ENCODE results near the gene SH3RF1.

Gene SH3RF1

GRCh38 chr4:169058312-169058711 lies 212.4 kb downstream of the SH3RF1 start:
- DNase-seq: no peak

GRCh38 chr4:169054879-169055278 lies 215.9 kb downstream of the SH3RF1 start:
- no peak for DNase-seq

DNA sequence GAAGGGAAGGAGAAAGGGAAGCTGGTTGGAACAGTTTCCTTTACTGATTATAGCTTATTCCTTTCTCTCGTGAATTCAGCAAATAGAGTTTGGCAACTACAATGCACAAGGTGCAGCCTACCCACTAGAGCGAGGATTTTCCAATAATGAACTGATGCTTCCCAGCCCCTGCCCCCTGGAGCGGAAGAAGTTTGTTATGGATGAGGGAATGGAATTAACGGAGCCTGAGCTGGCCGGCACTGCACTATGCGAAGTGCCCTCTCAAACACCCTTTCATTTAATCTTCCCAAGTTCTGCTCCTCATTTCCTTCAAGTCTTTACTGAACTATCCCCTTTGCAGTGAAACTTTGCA lies 218.2 kb downstream of the SH3RF1 start:
- DNase-seq: no peak

GRCh38 chr4:169051761-169052593 lies 218.8 kb downstream of the SH3RF1 start:
- DNase-seq: no peak

- no peak for DNase-seq
Observed at GRCh38 chr4:169050881-169051760, 219.6 kb downstream of the SH3RF1 start.

DNA sequence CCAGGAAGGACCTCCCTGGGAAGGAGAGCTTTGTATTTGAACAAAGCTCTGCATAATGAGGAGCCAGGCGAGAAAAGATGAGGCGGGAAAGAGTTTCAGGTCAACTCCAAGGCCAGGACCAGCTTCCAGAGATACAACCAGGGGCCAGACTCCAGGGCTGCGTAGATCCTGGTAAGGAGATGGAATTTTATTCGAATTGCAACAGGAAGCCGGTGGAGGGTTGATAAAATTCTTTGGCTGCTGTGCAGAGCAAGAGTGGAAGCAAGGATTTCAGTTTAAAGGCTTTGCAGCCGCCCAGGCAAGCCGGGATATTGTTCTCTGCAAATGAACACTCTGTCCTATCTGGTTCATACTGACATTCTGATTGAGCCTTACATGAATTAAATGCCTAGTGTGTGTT lies 220.5 kb downstream of the SH3RF1 start:
- DNase-seq: no peak

DNA sequence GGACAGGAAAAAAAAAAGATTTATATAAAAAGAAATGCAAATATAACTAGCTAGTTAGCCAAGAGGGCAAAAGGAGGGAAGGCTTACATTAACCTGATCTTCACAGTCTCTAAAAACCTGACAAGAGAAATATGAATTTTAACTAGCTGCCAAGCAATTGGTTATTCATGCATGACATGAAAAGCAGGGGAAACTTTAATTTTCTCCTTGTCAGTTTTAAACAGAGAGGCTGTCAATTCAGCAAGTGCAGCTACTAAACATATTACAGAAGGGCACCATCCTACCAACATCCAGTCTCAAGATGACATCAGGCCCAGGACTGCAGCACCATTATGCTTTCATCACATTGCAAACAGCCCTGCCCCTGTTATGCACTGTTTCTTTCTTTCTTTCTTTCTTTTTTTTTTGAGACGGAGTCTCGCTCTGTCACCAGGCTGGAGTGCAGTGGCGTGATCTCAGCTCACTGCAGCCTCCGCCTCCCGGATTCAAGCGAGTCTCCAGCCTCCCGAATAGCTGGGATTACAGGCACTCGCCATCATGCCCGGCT lies 221.8 kb downstream of the SH3RF1 start:
- DNase-seq: no peak

DNA sequence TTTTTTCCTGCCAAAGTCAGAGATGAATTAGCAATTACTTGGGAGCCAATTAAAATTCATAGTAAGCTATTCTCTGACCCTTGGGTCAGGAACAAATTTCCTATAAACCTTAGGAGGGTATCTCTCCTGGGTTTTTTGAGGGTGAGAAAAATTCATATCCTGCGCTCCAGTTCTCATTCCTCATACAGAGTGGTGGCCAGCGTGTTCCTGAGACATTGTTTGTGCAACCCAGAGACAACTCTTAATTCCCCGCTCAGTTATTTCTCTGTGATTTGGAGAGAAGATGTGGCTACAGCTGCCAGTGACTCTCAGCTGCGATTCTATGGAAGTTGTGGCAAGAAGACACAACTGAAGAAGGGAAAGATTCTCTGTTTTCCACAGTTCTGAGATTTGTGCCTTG lies 222.8 kb downstream of the SH3RF1 start:
- DNase-seq: no peak

DNA sequence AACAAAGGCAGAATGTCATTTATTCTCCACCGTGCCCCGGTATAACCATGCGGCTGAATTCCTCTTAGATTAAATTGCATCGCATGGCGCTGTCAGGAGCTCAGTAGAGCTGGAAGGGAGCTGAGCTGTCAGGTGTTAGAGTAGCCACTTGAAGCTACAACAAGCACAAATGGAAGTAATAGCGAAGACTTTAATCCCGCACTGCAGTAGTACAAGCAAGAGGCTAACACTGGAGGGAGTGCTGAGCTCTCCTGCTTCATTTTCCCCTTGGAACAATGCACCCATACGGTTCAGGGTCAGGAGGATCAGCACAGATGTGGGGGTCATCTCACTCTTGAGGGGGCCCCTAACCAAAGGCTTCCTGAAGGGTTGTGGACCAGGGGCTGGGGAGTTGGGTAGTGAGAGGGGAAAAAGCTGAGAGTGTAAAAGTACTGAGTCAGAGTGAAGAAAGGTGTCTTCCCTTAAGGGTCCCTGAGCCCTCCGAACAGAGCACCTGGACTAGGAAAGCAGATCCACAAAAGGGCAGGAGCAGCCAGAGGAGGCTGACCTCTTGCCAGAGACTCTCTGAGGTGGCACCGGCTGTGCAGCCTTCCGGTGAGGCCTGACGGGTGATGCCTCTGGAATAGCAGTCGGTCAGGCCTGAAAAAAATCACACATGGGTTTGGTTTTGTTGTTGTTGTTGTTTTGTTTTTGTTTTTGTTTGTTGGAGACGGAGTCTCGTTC lies 224.7 kb downstream of the SH3RF1 start:
- DNase-seq: no peak

DNA sequence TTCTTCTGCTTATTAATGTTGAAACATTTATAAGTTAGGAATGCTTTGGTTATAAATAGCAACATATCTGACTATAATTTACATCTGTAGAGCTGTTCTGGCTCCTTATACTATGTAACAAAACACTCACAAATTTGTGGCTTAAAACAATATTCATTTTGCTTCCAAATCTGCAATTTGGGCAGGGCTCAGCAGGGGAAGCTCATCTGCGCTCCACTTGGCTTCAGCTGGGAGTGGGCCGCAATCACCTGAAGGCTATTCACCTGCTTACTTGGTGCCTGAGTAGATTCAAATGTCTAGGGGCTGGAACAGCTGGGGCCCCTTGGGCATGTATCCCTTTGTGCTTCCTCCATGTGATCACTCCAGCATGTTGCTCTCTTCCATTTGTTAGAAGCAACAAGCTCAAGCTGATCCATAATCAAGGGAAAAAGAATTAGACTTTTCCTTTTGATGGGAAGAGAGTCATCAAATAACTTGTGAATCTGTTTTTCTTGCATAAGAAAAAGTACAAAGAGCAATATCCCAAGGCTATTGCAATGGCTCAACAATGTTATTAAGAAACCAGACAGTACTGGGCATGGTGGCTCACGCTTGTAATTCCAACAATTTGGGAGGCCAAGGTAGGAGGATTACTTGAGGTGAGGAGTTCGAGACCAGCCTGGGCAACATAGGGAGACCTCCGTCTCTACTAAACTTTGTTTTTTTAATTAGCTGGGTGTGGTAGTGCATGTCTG lies 225.9 kb downstream of the SH3RF1 start:
- DNase-seq: no peak

All from activated naive CD4-positive, alpha-beta T cell treated with anti-CD3 and anti-CD28 coated beads, Interleukin-2, amount 50 U/mL, for 16 hours (primary cell).